ENCODE measurements around the gene GXYLT2.

The GXYLT2 gene, protein sequence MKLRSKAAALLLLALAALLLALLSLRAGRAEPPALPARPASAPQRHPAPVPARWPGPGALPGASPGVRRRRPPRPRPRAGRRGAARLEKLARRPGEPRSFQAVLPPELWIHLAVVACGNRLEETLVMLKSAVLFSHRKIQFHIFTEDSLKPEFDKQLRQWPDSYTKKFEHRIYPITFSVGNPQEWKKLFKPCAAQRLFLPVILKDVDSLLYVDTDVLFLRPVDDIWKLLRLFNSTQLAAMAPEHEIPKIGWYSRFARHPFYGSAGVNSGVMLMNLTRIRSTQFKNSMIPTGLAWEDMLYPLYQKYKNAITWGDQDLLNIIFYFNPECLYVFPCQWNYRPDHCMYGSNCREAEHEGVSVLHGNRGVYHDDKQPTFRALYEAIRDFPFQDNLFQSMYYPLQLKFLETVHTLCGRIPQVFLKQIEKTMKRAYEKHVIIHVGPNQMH

DNA sequence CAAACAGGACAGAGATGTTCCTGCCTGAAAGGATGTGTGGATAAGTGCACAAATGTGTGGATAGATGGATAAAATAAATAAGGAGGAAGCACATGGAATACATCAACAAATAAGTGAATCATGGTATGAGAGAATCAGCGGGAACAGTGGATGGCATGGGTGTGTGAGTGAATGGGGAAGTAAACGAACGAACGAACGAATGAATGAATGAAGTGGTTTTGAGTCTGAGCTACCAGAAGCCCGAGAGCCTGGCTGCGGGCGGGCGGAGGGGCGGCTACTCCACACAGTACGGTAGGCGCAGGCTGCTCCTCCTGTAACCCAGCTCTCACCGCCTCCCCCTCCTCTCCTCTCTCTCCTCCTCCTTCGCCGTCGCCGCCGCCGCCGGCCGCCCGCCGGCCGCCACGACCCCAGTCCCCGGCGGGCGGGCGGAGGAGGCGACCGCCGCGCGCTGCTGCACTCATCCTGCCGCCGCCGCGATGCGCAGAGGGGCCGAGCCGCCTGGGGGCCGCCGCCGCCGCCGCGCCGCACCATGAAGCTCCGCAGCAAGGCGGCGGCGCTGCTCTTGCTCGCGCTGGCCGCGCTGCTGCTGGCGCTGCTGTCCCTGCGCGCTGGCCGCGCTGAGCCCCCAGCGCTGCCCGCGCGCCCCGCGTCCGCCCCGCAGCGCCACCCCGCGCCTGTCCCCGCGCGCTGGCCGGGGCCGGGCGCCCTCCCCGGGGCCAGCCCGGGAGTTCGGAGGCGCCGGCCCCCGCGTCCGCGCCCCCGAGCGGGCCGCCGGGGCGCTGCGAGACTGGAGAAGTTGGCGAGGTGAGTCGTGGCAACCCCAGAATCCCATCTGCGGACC is at the start of gene GXYLT2:
GXYLT2 (plus strand) TSS at position 342 of the 841 bp plus-strand sequence; CDS start at position 530, 188 bp downstream.
- DNase-seq, result no peak

DNA sequence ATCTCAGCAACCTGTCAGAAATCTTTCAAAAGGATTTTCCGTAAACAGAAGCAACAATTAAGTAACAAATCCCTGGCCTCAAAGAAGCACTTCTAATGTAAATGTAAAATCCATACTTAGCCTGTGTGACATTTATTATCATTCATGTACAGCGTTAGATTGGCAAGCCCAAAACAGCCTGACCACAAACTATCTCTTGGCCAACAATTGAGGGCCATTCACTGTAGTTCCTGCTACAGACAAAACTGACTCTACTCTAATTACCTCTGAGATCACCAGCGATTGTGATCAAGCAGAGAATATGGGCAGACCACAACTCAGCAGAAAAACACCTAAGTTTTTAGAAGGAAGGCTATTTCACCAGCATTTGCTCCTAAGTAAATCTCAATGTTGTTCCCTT is 48.8 kb upstream of the GXYLT2 start:
- DNase-seq, result no peak

DNA sequence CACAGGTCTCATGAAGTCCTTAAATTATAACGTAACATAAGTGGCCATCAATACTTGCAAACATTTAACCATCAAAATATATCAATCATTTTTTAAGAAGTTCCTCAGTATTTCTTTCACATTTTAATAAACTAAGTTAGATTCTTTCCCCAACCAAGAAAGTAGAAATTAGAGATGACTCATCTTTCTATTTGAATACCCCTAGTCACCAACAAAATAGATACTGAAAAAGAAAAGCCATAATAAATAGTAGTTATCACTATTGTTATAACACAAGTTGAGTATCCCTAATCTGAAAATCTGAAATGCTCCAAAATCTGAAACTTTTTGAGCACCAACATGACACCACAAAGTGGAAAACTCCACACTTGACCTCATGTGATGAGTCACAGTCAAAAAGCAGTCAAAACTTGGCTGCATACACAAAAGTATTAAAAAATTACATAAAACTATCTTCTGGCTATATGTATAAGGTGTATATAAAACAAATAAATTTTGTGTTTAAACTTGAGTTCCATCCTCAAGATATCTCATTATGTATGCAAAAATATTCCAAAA is 43.3 kb upstream of the GXYLT2 start:
- no peak for DNase-seq

DNA sequence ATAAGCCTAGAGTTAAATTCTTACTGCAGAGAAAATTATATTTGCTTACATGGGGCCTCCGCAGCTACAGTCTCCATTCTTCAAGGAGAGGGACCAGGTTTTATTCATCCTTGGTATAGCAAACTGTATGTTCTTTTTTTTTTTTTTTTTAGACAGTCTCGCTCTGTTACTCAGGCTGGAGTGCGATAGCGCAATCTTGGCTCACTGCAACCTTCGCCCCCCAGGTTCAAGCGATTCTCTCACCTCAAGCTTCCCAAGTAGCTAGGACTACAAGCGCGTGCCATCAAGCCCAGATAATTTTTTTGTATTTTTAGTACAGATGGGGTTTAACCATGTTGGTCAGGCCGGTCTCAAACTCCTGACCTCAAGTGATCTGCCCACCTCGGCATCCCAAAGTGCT is 41.7 kb upstream of the GXYLT2 start:
- no peak for DNase-seq

DNA sequence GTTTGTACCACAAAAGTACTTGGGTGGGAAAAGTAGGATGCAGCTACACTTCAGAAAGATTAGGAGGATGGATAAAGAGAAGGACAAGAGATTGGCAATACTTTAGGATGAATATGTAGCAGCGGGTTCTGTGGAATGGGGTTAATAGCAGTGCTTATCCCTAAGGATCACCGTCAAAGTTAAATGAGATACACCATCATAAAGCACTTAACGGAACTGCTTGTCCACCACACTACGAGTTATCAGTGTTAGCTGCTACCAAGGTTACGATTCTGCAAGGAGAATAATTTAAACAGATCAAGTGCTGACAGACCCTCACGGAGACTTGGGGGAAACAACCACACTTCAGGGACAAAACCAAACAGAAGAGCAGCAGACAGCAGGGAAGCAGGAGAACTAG is 40.6 kb upstream of the GXYLT2 start:
- DNase-seq, result no peak

DNA sequence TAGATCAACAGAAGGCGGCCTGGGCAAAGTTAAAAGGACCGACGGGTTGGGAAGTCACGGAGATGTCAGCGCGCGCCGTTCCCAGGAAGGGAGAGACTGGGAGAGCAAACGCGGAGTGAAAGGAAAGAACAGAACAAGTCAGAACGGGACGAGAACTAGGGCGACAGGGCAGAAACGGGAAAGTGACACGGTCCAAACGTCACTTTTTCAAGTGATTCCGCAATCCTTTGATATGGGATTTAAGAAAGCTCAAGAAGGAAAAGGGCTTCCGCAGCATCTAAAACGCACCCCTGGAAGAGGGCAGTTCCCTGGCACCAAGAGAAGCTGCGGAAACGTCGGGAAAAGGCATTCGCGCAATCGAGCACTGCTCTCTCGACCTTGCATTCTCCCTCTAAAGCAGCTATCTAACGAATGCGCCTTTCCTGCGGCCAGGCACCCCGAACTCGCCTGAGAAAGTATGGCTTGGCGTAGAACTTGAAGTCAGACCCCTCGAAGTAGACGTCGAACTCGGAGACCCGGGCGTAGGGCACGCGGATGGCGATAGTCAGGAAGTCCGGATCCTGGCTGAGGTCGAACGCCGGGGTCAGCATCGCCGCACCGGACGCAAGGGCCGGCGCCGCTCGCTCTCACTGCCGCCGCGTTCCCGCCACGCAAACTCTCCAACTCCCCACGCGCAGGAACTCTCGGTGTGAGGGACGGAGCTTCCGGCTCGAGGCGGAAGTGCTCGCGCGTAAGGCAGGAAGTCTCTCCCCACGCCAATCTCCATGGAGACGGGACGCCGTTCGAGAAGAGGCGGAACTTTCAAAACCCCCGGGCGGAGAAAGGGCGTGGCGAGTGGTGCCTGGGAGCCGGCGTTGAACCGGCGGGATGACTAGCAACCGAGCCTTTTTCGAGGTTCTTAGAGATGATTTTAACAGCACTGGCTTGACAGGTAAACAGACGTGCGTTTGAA is 39.8 kb upstream of the GXYLT2 start, which contains the start of gene SHQ1:
SHQ1 (minus strand) TSS at position 695 of the 952 bp plus-strand sequence; CDS start at position 590, 105 bp downstream.
- peak; percentile 39 for DNase-seq

DNA sequence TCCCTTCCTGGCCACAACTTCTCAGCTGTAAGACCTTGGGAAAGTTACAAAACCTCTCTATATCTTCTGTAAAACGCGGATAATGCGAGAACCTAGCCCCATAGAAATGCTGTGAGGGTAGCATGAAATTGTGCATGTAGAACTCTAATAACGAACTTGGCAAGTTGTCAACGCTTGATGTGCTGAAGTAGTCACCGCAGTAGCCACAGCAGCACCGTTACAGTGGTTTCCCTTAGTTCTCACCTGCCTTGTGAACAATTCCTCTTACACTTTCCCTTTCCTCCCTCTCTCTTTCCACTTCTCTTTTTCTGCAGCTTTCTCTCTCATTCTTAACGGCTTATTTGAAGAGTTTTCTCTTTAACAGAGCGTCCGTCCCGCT is 39.2 kb upstream of the GXYLT2 start:
- DNase-seq, result no peak

DNA sequence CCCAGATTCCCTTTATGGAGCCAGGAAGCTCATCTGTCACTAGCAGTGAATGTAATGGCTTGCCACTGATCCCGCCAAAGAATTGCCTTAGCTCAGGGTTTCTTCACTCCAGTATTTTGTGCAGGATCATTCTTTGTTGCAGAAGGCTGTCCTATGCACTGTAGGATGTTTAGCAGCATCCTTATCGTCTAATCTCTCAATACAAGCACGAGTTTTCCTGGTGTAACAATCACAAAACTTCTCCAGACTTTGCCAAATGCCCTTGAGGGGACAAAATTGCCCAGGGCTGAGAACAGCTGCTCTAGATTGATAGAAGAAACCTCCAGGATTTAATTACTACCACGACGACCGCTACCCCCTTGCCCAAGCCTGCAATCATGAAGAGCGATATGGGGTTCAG is 32.8 kb upstream of the GXYLT2 start:
- no peak for DNase-seq

DNA sequence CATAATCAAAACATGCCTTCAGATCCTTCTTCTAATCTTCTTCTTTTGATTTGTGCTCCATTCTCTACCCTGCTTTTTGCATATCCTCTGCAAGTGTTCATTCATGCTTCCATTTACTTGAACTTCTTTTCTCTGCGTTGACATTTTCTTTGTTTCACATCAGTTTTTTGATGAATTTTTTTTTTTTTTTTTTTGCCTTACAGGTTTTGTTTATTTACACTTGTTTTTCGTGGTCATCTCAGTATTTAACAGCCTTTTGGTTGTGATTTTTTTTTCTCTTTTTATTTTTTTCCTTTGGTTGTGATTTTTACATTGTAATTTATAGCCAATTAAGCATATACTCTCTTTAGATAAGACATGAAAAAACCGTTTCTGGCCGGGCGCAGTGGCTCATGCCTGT is 27.8 kb upstream of the GXYLT2 start:
- no peak for DNase-seq

DNA sequence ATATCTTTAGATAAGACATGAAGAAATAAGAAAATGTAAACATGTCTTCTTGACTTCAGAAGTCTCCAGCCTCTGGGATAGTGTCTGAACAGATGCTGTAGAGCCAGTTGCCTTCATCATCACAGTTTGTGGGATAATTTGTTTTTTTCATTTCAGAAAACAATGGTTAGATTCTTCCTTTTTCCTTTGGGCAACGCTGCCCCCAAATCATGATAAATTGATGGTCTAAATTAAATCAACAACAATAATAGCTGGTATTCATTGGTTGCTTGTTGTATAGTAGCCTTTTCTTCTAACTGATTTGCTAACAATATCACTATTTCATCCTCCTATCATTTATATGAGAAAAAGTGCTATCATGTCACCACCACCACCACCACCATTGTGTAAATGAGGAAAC is 27.0 kb upstream of the GXYLT2 start:
- DNase-seq, result no peak

DNA sequence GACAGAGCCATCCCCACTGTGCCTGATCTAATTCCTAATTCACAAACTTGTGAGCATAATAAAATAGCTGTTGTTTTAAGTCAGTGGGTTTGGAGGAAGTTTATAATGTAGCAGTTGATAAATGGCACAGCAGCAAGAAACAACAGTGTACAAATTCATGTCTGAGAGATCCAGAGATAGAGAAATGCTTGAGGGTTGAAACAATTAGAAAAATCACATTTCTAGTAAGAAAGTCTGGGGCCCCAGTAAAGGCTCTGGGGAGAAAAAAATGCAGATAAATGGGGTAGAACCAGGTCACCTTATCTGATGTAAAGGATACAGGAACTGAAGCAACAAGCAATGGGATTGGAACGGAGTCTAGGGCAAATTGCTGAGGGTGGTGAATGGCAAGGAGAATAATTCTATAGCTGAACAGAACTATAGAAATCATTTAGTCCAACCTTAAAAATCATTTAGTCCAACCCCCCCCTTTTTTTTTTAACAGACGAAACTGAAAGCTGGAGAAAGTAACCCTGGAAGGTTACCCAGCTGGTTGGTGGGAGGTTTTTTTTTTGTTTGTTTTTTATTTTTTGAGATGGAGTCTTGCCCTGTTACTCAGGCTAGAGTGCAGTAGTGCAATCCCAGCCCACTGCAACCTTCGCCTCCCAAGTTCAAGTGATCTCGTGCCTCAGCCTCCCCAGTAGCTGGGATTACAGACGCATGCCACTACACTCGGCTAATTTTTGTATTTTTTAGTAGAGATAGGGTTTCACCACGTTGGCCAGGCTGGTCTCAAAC is 25.3 kb upstream of the GXYLT2 start:
- no peak for DNase-seq

DNA sequence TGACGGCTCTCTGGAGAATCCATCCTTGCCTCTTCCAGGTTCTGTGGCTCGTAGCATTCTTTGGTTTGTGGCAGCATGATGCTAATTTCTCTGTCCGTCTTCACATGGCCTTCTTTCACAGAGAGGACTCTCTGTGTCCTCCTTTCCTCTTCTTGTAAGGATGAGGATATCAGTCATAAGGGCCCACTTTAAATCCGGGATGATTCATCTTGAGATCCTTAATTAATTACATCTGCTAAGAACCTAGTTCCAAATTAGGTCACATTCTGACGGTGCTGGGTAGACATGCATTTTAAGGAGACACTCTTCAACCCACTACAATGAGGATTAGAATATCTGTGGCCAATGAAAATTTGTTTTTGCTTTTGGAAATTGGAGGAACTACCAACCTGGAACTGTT is 15.7 kb upstream of the GXYLT2 start:
- no peak for DNase-seq

DNA sequence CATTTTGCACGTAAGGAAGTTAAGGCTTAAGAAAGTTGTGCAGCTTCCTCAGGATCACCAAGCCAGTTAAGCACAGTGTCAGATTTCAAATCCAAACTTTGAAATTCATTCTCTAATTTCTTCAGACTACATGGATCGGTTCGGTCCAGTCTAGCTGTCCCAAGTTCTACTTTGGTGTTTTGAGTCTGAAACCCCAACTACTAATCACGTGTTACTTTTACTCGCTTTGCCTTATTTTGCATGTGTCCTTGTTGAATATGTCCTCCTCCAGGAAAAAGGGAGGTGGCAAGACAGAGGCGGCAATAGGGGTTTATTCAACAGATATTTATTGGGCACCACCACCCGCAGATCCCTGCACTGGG is 522 bp upstream of the GXYLT2 start:
- DNase-seq, result no peak

DNA sequence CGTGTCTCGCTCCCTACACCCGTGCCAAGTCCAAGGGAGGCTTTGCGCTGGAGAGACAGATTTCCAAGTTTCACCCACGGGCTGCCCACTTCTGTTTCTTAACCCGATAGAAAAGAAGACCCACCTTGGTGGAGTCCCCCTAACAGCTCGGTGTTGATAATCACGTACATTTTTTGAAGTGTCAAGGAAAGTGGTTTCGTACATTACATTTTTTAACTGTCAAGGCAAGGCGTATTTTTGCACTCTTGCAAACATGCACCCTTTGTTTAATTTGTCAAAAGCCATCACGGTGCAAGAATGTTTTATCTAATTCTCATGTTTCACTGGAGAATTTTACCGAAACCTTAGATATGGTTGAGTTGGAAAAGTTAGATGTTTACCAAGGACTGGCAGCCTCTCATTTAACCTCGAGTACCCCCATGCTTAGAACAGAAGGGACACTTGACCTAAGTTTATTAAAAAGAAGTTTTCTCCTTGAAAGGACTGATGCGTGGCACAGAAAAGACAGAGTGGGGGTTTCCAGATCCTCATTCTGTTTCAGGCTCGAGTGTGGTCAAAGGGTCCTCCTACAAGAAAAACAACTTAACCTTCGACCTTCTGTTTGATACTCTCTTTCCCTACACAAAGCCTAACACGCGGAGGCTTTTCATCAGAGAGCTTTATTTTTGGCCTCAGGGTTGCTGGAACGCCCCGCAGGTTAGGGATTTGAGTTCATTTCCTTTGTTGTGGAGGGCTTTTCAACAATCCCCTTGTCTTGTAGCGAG is 882 bp downstream of the GXYLT2 start:
- no peak for DNase-seq

DNA sequence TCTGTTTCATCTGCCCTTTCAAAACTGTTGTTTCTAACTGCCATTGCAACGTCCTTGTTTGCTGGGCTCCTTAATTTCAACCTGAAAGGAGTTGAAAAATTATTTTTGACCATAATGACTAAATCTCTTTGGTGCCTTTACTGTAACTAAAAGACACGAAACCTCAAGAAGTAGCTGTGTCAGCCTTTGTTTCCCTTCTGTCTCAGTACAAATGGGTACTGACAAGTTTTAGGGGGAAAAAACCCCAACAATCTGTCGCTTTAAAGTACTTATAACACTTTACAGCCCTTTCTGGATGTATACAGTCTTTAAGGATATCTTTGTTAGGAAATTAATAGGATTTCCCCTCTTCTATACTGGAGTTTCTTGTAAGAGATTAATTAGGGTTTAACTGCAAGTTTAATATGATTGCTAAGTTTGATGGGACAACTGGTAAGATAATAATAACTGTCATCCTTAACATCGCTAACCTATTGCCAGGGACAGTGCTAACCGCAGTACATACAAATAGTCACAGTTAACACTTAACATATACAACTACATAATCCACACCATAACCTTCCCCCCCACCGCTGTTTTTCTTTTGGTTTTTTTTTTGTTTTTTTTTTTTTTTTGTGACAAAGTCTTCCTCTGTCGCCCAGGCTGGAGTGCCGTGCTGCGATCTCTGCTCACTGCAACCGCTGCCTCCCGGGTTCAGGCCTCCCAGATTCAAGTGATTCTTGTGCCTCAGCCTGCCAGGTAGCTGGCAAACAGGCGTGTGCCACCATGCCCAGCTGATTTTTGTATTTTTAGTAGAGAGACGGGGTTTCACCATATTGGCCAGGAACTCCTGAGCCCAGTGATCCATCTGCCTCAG is 1.7 kb downstream of the GXYLT2 start:
- DNase-seq, result no peak

DNA sequence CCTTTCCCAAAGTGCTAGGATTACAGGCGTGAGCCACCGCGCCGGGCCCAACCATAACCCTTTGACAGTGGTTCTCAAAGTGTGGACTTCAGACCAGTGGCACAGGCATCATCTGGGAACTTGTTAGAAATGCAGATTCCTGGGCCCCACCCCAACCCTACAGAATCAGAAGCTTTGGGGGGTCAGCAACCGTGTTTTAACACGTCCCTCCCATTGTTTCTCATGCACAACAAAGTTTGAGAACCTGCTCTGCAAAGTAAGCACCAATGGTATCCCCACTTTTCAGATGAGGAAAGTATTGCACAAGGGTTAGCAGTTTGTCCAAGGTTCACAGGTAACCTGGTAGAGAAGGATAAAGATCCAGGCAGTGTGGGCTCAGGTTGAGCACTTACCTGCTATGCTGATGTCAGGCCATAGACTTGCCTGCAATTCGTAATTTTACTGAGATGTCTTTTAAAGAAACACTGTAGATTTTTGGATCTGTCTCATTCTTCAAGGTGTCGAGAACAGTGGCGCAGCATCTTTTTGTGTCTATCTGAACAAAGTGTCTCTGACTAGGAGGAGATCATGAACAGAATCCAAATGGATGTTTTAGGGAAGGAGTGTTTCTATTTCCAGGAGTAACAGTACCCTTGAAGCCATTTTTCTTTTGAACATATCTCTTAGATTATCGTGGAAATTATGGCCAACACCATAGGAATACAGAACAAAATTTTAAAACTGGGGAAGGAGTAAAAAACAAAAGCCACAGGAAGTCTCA is 2.5 kb downstream of the GXYLT2 start:
- DNase-seq, result no peak

DNA sequence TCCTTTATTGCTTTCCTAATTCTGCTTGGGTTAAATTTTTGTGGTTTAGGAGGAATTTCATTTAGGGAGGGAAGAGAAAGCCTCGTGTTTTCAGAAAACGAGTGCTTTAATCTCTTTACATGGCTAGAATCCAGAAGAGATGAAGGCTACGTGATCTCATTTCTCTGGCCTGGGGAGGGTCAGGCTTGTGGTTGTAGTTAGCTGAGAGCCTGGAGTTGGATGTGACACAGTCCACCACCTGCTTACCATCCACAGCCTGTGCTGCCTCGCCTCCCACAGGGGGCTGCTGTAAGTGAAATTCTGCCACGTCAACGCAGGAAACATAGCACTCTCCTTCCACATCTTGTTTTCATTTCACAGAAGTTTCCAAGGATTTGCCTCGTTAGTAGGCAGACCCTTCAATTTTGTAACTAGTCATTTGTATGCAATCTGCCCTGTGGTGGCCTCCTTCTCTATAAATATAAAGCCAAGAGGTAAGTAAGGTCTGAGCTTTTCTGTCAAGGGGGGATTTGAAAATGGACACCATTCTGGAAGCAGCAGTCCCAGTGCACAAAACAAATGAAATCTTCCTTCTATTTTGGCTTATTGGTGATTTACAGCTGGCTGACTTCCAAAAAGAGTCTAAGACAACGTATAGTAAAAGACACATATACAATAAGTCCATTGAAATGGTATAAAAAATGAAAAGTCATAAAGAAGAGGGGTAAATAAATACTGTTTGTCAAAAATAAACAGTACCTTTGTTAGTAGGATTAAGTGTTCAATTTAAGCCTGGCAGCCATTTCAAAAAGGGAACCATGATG is 3.4 kb downstream of the GXYLT2 start:
- DNase-seq, result no peak

DNA sequence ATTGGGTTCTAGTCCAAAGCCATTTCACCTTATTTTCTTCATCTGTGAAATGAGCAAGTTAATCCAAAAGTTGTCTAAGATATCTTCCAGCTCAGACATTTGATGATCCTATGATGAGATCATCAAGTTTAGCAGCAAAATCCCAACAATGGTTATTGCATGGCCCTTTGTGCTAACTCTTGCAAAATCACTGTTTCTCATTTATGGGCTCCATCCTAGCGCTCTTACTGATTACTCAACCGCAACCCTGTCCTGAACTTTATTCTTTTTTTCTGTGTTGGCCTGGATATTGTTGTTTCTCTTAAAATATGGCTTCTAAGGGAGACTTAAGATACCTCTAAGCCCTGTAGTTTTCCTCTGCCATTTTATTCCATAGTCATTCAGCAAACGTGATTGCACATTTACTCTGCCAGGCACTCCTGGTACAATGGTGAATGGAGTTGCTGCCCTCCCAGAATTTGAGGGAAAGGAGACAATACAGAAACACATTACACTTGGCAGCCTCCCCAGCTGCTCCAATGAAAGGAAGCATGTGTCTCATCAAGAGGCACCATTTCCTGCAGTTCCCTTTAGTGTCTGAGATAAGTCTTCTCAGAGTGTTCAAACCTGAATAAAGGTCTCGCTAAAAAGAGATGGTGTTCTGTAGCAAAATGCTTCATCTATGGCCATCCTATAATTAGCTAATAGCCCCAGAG is 4.4 kb downstream of the GXYLT2 start:
- DNase-seq, result no peak
